ENCODE data around the gene GZMM. TPM values are rescaled to one million over a fixed set of nuclear protein-coding genes. Genes with fewer than 3 reads are reported as not detected.

The GZMM gene
- total and polyA plus RNA-seq, 8 donors = 0.28 to 0.38 (median 0.34) TPM; not detected in 2

- ATAC-seq = no peak
- DNase-seq = no peak
- FAIRE-seq = no peak
- intact Hi-C loops (cut with DNase I) = no loop called here
- H3K27ac ChIP-seq = no peak overlapping the region
- H3K27me3 ChIP-seq = no peaks in the 10 kb centered on the region
- no peaks in the 10 kb centered on the region for H3K9me3 ChIP-seq
- 37 to 61% methylated on average over 13 of the region's 13 CpGs for WGBS, 2 donors
- no peaks in the 10 kb centered on the region for H3K36me3 ChIP-seq
- no peak for TF ChIP-seq CTCF (IDR thresholded peaks at IDR 0.05)
- peaks cover 0 to 4% (median 0%) of the 10 kb centered on the region in 3 donors for H3K4me1 ChIP-seq
- no peak overlapping the region for H3K4me3 ChIP-seq
Observed at GRCh38 chr19:525857-526419, 17.9 kb upstream of the GZMM start.

GRCh38 chr19:530134-531008 lies 13.5 kb upstream of the GZMM start:
- TF ChIP-seq CTCF (IDR thresholded peaks at IDR 0.05) = no peak
- 57 to 62% methylated on average over 38 of the region's 38 CpGs for WGBS, 2 donors
- Histone ChIP-seq H3K27me3 (no peaks in the 10 kb centered on the region), H3K36me3 (no peaks in the 10 kb centered on the region), H3K4me3 (peak overlapping the region; percentile 87 to 100 (median 96)), H3K27ac (peak overlapping the region; percentile 77 to 94 (median 86)), H3K4me1 (peaks cover 7 to 21% (median 12%) of the 10 kb centered on the region in 3 donors), H3K9me3 (no peaks in the 10 kb centered on the region)
- ATAC-seq (peak in 2 of 4 donors; percentile 10 to 15), DNase-seq (peak in 3 of 6 donors; percentile 54 to 82 (median 58)), FAIRE-seq (no peak)
- intact Hi-C loops (cut with DNase I) = no loop called here

- FAIRE-seq (no peak), ATAC-seq (peak; percentile 65 to 83 (median 80)), DNase-seq (peak; percentile 73 to 98 (median 91))
- 0 to 1% methylated on average over 31 to 103 of the region's 103 CpGs for WGBS, 2 donors
- Histone ChIP-seq H3K36me3 (peaks cover 0 to 2% (median 0%) of the 10 kb centered on the region in 3 donors), H3K4me3 (peak overlapping the region; percentile 87 to 100 (median 96)), H3K9me3 (no peaks in the 10 kb centered on the region), H3K27ac (peak overlapping the region; percentile 77 to 94 (median 86)), H3K4me1 (peaks cover 7 to 23% (median 13%) of the 10 kb centered on the region in 3 donors), H3K27me3 (no peaks in the 10 kb centered on the region)
- no peak for TF ChIP-seq CTCF (IDR thresholded peaks at IDR 0.05)
- intact Hi-C loops (cut with DNase I) = no loop called here
Observed at GRCh38 chr19:531009-531752, 12.7 kb upstream of the GZMM start.

GRCh38 chr19:531753-532560 lies 11.9 kb upstream of the GZMM start, which contains the start of gene CDC34:
Gene CDC34 (plus strand): TSS chr19:531760. CDS start chr19:531932, 172 bp downstream.
- H3K27me3 ChIP-seq = no peaks in the 10 kb centered on the region
- peak within 1 kb of the TSS; percentile 78 to 94 (median 86) for H3K27ac ChIP-seq
- DNase-seq (peak in 1 of 6 donors; percentile 59), ATAC-seq (peak; percentile 3 to 8 (median 5)), FAIRE-seq (no peak)
- no peaks in the 10 kb centered on the region for H3K9me3 ChIP-seq
- intact Hi-C loops (cut with DNase I) = no loop called here
- 1% methylated on average over 59 to 84 of the region's 84 CpGs for WGBS, 2 donors
- H3K36me3 ChIP-seq = peaks cover 0 to 10% (median 6%) of the 10 kb centered on the region in 3 donors
- no peak for TF ChIP-seq CTCF (IDR thresholded peaks at IDR 0.05)
- H3K4me1 ChIP-seq = peaks cover 7 to 23% (median 13%) of the 10 kb centered on the region in 3 donors
- H3K4me3 ChIP-seq = peak within 1 kb of the TSS; percentile 93 to 100 (median 96)
